GM21529 (cell line): ENCODE results near the gene OTOA.
"Not testable (repeated sequence)": the region's sequence is repeated elsewhere in the genome, so short reads cannot be mapped to it uniquely, and the experiment has no call there.

Source experiments
- ATAC-seq: cut with Tn5 transposase; IDR thresholded peaks from one replicate; pipeline ENCODE4 v1.9.1; 2021; ENCODE audit not compliant: unreplicated experiment

OTOA gene

DNA sequence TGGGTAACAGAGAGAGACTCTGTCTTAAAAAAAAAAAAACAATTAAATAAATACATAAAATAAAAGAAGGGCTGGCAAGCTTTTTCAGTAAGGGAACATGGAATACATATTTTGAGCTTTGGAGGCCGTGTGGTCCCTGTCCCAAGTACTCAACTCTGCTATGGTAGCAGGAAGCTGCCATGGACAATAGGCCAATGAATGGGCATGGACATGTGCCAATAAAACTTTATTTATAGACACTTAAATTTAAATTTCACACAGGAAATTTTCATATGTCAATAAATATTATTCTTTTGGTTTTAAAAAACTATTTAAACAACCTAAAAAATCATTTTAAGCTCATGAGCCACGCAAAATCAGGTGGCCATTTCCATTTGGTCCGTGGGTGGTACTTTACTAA is 3.8 kb downstream of the OTOA start:
- ATAC-seq, result no peak

DNA sequence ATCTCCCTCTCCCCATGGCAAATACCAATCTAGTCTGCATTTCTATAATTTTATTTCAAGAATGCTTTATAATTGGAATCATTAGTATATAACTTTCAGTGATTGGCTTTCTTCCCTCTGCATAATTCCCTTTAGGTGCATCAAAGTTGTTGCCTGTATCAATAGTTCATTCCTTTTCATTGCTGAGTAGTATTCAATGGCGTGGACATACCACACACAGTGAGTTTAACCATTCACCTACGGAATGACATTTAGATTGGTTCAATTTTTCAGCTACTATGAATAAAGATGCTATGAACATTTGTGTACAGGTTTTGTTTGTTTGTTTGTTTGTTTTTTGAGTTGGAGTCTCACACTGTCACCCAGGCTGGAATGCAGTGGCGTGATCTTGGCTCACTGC is 9.7 kb downstream of the OTOA start:
- no peak for ATAC-seq

DNA sequence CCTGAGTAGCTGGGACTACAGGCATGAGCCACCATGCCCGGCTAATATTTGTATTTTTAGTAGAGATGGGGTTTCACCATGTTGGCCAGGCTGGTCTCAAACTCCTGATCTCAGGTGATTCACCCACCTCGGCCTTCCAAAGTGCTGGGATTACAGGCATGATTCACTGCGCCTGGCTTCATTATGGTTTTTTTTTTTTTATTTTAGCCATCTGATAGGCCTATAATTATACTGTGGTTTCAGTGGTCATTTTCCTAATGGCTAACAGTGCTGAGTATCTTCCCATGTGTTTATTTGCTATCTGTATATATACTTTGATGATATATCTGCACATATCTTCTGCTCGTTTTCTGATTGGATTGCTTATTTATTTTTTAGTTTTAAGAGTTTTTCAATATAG is 10.7 kb downstream of the OTOA start:
- not testable (repeated sequence) for ATAC-seq

DNA sequence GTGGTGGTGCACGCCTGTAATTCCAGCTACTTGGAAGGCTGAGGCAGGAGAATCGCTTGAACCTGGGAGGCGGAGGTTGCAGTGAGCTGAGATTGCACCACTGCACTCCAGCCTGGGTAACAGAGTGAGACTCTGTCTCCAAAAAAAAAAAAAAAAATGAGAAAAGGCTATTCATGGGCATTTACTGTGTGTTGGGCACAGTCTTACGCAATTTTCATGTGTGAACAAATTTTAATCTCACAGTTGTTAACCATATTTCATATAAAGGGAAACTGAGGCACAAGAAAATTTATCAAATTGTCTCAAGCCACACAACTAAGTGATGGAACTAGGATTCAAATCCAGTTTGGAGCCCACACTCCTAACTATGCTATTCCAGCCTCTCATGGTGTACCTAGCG is 16.9 kb downstream of the OTOA start:
- ATAC-seq, result not testable (repeated sequence)

DNA sequence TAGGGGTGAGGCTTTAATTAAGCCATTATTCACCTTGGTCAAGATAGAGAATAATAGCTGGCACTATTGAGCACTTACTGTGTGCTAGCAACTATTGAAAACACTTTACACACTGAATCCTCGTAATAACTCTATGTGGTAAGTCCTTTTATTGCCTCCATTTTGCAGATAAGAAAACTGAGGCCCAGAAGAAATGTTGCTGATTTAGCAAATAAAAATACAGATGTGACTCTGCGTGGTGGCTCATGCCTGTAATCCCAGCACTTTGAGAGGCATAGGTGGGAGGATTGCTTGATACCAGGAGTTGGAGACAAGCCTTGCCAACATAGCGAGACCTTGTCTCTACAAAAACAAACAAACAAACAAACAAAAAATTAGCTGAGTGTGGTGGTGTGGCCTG is 19.4 kb downstream of the OTOA start:
- no peak for ATAC-seq

DNA sequence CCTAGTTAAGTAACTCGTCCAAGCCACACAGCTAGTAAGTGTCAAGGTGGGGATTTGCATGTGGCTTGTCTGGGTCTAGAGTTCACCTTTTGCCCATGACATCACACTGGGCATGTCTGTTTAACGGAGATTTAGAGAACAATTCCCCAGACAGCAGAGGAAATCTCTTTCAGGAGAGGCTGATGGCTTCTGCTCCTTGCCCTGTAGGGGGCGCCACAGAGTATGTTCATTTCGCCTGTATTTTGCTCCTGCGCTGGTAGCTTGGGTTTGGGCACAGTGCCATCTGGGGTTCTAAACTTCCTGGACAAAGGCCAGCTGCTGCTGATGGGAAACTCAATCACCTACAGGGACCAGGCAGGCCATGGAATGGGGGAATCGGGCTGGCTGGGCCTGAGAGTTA is 20.4 kb downstream of the OTOA start:
- no peak for ATAC-seq

DNA sequence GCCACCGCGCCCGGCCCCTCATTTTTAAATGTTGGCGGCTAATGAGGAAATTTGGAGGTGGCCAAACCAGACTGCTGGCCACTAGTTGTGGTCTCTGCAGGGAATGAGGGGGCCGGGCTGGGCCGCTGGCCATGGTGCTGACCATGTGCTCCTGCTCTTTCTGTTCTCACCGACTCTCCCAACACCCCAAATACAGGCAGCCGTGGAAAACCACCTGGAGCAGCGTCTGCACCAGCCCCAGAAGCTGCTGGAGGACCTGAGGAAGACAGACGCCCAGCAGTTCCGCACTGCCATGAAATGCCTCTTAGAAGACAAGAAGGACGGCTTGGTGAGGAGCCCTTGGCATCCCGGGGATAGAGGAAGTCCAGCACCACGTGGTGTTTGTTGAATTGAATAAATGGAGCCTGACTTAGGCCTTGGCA is 21.3 kb downstream of the OTOA start:
- ATAC-seq, result no peak

DNA sequence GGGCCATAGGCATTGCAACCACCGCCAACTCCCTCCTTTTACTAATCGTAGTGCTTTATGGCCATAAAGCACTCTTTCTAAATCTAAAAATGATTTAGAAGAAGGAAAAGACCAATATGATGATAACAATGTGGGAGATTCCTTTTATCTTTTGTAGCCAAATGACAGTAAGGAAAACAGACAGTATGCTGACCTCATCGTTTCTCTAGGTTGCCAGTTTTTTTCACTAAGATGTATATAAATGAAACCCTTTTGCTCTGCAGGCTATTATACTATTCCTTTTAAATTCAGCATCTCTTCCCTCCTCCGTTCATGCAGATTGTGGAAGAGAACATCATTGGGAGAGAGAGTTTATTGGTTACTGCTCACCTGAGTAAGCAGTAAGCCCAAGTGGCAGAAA is 25.3 kb downstream of the OTOA start:
- no peak for ATAC-seq

DNA sequence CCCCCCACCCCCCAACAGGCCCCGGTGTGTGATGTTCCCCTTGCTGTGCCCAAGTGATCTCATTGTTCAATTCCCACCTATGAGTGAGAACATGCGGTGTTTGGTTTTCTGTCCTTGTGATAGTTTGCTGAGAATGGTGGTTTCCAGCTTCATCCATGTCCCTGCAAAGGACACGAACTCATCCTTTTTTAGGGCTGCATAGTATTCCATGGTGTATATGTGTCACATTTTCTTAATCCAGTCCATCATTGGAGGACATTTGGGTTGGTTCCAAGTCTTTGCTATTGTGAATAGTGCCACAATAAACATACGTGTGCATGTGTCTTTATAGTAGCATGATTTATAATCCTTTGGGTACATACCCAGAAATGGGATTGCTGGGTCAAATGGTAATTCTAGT is 27.2 kb downstream of the OTOA start:
- not testable (repeated sequence) for ATAC-seq

DNA sequence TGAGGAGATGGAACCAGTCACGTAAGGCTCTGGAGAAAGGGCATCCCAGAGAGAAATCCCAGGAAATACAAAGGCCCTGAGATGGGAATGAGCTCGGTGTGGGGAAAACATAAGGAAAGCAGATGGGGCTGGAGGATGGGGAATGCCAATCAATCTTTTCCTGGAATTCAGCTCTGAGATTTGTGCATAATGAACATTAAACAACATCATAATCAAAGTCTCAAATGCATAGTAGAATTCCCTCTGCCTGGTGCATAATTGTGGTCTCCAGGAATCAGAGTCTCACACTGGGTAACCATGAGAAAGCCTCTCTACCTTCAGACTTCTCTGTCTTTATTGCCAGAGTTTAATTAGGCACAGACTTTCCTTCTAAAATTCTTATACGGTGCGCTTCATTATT is 30.8 kb downstream of the OTOA start:
- no peak for ATAC-seq

DNA sequence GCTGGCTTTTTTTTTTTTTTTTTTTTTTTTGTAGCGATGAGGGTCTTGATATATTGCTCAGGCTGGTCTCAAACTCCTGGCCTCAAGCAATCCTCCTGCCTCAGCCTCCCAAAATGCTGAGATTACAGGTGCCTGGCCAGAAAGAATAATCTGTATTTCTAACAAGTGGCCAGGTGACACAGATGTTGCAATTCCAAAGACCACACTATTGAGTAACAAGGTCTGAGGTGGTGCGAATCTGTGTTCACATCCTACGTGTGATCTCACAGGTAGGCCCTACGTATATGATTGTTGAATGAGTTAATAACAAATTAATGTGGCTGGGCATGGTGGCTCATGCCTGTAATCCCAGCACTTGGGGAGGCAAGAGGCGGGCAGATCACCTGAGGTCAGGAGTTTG is 33.3 kb downstream of the OTOA start:
- ATAC-seq, result no peak

DNA sequence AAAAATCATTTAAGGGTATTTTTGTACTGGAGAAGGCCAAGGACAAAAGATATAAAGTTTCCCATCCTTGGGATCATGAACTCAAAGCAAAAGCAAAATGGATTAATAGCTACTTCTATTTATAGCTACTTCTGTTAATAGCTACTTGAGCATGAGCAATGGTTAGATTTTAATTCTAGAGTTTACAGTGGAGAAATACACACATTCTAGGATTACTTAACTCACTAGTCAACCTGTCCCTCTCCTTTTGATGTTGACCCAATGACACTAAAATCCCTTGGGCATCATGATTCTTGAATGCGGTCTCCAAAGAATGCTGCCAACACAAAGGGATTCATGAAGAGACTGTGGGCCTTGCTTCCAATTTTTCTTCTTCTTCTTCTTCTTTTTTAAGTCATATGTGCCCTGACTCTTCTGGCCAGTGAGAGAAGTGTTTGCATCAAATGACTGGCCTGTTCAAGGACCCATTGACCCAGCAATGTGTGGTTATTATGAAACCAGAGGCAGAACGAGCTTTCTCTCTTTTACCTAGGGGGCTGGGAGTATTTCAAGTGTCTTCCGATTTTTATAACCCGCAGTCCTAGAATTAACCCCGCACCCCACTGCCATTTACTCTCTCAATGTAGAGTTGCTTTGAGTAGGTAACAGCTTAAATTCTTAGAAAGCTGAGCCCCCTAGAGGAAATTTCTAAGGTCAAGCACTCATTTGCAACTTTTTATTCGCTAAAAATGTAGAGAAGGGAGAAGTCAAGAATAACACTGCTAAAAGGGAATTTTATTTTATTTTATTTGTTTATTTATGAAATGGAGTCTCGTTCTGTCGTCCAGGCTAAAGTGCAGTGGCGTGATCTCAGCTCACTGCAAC is 34.6 kb downstream of the OTOA start:
- ATAC-seq, result no peak

DNA sequence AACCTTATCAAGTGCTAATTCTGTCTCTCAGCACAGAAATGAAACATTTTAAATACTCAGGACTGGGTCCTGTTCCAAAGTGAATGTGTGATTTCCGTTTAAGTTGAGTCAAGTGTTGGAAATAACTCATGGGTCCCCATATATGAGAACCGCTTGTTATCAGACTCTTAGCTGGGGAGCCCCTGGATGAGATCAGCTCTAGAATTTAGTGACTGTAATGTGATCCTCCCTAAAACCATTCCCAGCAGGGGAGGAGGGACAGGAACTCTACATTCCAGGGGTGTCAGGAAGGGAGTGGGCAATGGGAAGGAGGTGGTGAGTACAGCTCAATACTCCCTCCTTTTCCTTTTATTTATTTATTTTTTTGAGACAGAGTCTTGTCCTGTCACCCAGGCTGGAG is 37.5 kb downstream of the OTOA start:
- ATAC-seq, result no peak

DNA sequence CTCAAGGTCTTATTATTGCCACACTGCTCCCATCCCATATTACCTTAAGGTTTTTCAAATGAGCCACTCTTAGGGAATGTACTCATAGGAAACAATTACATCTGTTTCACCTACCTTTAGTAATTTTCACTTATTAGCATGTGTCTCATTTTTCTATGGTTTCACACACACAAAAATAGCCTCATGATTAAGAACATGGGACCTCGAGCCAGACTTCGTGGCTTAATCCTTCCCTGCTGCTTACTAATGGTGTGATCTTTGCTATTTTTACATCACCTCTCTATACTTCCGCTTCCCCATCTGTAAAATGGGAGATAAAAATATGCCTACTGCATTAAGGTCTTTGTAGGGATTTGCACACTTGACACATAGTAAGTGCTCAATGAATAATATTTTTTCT is 38.5 kb downstream of the OTOA start:
- no peak for ATAC-seq

DNA sequence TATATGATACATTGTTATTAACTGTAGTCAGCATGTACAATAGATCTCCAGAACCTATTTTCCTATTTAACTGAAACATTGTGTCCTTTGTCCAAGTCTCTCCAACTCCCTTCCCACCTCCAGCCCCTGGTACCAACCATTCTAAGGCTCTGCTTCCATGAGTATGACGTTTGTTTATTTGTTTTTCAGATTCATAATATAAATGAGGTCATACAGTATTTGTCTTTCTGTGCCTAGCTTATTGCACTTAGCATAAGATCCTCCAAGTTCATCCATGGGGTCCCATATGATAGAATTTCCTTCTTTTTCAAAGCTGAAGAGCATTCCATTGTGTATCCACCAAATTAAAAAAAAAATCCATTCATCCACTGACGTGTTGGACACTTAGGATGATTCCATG is 39.4 kb downstream of the OTOA start:
- no peak for ATAC-seq

DNA sequence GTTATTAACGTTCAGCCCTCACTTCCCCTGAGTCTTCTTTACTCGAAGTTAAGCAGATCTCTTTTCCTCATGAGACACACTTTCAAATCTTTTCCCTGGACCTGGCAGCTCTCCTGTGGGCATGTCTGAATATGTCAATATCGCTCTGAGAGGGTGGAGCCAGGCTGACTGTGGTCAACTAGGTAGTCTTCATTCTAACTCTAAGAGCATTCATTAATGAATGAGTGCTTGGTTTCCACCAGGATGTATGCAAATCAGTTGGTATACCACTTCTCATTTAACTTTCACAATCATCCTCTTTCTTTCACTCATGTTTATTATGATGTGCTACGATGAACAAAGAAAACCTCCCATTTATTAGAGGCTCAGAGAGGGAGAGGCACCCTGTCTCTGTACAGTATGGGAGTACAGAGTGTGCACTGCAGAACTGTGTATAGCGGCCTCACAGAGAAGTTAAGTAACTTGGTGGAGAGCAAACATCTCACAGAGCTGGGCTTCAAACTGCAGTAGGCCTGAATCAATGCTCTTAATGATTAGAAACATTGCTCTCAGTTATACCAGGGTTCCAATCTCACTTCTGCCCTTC is 39.9 kb downstream of the OTOA start:
- no peak for ATAC-seq

DNA sequence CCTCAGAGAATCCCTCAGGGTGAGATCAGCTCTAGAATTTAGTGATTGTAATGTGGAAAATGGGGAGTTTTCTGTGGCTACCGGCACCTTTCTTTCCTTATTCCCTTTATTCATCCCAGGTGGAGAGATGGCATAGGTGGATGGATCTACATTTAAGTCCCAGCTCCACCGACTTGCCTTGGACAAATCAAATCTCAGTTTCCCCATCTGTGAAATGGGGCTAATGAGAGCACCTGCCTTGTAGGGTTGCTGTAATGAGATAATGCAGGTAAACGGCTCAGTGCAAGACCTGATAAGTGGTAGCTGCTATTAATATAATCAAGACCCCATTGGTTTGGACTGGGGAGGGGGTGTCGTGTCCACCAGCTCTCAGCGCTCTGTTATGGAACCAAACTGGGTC is 40.5 kb downstream of the OTOA start:
- no peak for ATAC-seq

DNA sequence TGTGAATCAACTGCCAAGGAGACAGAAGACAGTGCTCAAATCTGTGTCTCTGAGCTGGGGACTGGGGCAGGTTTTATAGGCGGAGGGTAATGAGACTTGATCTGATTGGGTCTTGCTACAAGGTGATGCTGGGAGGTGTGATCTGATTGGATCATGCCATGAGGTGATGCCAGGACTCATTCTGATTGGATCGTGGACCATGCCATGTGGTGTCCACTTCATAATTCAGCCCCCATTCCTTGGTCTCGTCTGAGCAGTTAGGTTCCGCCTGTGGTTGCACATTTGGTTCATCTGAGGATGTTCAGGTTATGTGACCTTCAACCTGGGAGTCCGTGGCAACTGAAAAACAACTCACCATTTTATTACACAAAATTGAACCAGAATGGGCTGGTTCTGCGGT is 41.0 kb downstream of the OTOA start:
- no peak for ATAC-seq

DNA sequence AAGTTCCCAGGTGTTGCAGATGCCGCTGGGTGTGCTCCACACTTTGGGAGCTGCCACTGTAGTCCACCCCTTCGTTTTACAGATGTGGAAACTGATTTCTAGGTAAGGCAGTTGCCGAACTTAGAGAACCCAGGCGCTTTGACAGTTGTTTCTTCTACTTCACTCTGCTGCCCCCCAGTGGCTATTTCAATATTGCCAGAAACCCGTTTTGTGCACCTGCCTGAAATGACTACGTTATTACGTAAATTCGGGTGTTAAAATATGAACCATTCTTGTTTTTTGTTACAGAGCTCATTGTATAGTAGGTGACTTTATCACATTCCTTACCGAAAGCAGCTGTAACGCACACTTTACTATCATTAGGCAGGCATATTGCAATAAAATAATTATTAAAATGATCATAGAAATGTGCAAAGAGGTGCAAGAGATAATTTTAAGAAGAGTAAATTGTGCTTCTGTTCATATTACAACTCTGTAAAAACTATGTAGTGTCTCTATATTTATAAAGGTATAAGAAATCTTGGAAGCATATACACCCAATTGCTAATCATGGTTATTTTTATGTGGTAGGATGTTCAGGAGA is 44.9 kb downstream of the OTOA start:
- no peak for ATAC-seq

DNA sequence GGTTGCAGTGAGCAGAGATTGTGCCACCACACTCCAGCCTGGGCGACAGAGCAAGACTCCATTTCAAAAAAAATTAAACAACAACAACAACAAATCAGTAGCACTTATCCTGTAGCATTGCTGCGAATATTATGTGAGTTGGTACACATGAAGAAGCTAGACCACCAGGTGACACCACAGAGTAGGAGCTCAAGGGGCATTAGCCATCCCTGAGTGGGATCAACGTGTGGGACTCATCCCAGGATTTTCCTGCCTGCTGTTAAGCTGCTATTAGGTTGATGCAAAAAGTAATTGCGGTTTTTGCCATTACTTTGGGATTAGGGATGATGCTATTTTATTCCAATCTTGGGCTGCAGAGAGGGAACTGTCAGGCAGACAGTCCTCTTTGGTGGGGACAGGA is 47.2 kb downstream of the OTOA start:
- no peak for ATAC-seq

DNA sequence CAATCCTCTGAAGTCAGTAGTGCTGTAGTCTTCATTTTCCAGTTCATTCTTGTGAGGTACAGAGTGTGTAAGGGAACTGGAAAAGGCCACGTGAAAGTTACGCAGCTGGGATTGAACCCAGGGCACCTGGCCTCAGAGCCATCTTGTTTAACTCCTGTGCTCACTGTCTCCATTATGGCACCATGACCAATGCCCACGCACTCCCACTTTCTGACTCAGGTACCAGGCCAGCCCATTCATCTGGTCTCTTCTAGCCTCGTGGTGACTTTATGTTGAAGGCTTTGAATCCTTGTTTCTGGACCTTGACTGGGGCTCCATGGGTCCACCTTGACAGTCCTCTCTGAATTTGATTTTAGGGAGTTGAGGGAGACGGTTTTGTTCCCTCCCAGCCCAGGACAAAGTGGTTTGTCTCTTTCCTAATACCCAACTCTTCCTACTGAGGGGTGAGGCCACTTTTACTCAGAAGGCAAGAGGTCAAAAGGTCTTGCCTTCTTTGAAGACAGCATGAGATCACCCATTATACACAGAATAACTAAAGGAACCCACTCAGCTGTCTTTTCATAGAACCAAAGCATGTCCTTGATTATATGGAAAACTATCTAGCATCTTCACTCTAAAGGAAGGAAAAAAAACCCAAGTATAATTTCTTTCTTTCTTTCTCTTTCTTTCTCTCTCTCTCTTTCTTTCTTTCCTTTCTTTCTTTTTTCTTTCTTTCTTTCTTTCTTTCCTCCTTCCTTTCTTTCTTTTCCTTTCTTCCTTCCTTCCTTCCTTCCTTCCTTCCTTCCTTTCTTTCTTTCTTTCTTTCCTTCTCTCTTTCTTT is 50.0 kb downstream of the OTOA start:
- no peak for ATAC-seq

DNA sequence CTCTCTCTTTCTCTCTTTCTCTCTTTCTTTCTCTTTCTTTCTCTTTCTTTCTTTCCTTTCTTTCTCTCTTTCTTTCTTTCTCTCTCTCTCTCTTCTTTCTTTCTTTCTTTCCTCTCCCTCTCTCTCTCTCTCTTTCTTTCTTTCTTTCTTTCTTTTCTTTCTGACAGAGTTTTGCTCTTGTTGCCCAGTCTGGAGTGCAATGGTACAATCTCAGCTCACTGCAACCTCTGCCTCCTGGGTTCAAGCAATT is 50.5 kb downstream of the OTOA start:
- ATAC-seq, result not testable (repeated sequence)
